T-helper 2 cell treated with Interferon-gamma antibody and Interleukin-4, amounts not matched to agents 5 μg/mL and 100 μg/mL, for 36 hours (primary cell): ENCODE data around the gene KCNAB1.
"Not testable (repeated sequence)": the region's sequence is repeated elsewhere in the genome, so short reads cannot be mapped to it uniquely, and the experiment has no call there.

Source experiments
- DNase-seq: peaks from one replicate; pipeline ENCODE4 v3.0.0; 2021; ENCODE audit warnings: low spot score
- H3K27ac Mint-ChIP-seq: one replicate; pipeline ENCODE4 v1.8.0; 2021; ENCODE audit warnings: mild to moderate bottlenecking, mixed read lengths
- H3K27me3 Mint-ChIP-seq: one replicate; pipeline ENCODE4 v1.8.0; 2021; ENCODE audit warnings: low read depth, mixed read lengths
- H3K36me3 Mint-ChIP-seq: one replicate; pipeline ENCODE4 v1.8.0; 2021; ENCODE audit warnings: low read depth, mixed read lengths
- H3K4me1 Mint-ChIP-seq: one replicate; pipeline ENCODE4 v1.8.0; 2021; ENCODE audit warnings: low read depth, mixed read lengths
- H3K4me3 Mint-ChIP-seq: one replicate; pipeline ENCODE4 v1.8.0; 2022; ENCODE audit warnings: mild to moderate bottlenecking, moderate library complexity, mixed read lengths
- H3K9me3 Mint-ChIP-seq: one replicate; pipeline ENCODE4 v1.8.0; 2021; ENCODE audit warnings: mixed read lengths

The KCNAB1 gene

DNA sequence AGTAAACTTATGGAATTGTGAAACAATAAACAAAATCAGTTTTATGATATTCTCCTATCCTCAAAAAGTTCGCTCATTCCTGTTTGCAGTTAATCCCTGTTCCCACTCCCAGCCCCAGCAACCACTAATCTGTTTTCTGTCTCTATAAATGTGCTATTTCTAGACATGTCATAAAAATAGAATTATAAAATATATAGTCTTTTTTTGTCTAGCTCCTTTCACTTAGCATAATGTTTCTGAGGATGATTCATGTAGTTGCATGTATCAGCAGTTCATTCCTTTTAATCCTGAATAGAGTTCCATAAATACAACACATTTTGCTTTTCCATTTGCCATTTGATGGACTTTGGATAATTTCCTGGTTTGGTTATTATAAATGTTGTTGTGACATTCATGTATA lies 140.0 kb downstream of the KCNAB1 start:
- H3K4me1 Mint-ChIP-seq: no peaks in the 10 kb centered on the region
- no peak for DNase-seq
- H3K27me3 Mint-ChIP-seq: peaks cover 8% of the 10 kb centered on the region
- H3K36me3 Mint-ChIP-seq: no peaks in the 10 kb centered on the region
- H3K27ac Mint-ChIP-seq: no peak overlapping the region
- no peaks in the 10 kb centered on the region for H3K9me3 Mint-ChIP-seq
- H3K4me3 Mint-ChIP-seq: no peak overlapping the region

DNA sequence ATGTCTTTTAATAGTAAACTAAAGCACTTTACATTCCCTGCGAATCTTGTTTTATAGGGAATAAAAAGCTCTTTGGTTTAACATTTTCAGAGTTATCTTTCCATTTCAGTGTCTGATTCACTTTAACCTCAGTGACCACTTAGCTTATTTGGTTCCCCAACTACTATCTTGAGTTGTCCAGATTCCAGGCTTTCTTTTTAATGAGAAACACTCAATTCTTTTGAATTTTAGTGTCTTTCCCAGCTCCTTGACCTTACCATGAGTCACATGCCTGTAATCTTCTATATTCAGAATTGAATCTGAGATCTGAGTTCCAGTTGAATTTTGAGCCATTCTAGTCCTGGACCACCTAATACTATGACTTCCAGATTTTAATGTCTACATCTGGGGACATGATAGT lies 144.4 kb downstream of the KCNAB1 start:
- Mint-ChIP-seq H3K27me3 (peaks cover 8% of the 10 kb centered on the region), H3K9me3 (no peaks in the 10 kb centered on the region), H3K4me1 (no peaks in the 10 kb centered on the region), H3K4me3 (no peak overlapping the region), H3K36me3 (no peaks in the 10 kb centered on the region), H3K27ac (no peak overlapping the region)
- DNase-seq: no peak

DNA sequence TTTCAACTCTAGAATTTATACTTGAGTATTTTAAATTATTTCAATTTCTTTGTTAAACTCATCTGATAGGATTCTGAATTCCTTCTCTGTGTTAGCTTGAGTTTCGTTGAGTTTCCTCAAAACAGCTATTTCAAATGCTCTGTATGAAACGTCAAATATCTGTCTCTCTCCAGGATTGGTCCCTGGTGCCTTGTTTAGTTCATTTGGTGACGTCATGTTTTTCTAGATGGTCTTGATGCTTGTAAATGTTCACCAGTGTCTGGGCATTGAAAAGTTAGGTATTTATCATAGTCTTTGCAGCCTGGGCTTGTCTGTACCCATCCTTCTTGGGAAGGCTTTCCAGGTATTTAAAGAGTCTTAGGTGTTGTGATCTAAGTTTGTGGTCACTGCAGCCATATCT lies 151.1 kb downstream of the KCNAB1 start:
- H3K36me3 Mint-ChIP-seq: no peaks in the 10 kb centered on the region
- no peaks in the 10 kb centered on the region for H3K4me1 Mint-ChIP-seq
- no peak overlapping the region for H3K27ac Mint-ChIP-seq
- no peak for DNase-seq
- no peaks in the 10 kb centered on the region for H3K27me3 Mint-ChIP-seq
- no peak overlapping the region for H3K4me3 Mint-ChIP-seq
- no peaks in the 10 kb centered on the region for H3K9me3 Mint-ChIP-seq

DNA sequence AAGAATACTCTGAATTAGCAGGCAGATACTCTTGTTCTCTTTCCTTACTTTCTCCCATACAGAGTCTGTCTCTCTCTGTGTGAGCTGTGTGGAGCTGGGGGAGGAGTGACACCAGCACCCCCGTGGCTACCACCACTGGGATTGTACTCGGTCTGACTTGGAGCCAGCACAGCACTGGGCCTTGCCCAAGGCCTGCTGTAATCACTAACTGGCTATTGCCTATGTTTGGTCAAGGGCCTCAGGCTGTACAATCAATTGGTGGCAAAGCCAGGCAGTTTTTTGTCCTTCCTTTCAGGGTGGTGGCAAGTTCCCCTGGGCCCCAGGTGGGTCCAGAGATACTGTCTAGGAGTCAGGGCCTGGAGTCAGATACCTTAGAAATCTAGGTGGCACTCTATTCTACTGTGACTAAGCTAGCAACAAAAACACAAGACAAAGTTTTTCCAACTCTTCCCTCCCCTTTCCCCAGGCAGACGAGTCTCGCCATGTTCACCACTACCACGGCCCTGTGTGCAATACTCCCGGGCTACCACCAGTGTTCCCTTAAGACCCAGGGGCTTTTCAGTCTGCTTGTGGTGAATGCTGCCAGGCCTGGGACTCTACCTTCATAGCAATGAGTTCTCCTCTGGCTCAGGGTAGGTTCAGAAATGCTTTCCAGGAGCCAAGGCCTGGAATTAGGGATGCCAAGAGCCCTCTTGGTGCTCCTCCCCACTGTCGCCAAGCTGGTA lies 151.8 kb downstream of the KCNAB1 start:
- no peaks in the 10 kb centered on the region for H3K9me3 Mint-ChIP-seq
- H3K4me3 Mint-ChIP-seq: no peak overlapping the region
- no peaks in the 10 kb centered on the region for H3K36me3 Mint-ChIP-seq
- H3K27ac Mint-ChIP-seq: no peak overlapping the region
- H3K27me3 Mint-ChIP-seq: no peaks in the 10 kb centered on the region
- H3K4me1 Mint-ChIP-seq: no peaks in the 10 kb centered on the region
- no peak for DNase-seq

DNA sequence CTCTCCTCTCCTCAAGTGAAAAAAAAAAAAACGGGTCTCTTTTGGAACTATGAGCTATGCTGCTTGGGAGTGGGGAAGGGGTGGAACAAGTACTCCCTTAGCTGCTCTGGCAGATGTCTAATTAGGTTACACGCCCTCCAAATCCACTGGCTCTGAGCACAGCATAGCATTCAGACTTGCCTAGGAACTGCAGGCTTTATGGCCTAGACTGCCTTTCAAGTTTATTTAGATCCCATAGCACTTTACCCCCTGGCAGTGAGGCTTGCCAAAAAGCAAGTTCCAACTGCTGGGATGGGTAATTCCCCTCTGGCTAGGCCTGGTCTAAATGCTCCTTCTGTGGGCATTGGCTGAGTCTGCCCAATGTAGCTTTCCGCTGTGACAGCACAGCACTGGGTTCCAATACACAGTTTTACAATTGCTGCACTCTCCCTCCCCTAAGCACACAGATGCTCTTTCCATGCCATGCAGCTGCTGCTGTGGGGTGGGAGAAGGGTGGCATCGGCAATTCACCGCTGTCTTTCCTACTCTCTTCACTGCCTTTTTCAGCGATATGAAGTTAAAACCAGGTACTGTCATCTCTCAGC lies 152.8 kb downstream of the KCNAB1 start:
- Mint-ChIP-seq H3K4me1 (no peaks in the 10 kb centered on the region), H3K27me3 (no peaks in the 10 kb centered on the region), H3K27ac (no peak overlapping the region), H3K4me3 (no peak overlapping the region), H3K9me3 (no peaks in the 10 kb centered on the region), H3K36me3 (no peaks in the 10 kb centered on the region)
- DNase-seq: no peak

DNA sequence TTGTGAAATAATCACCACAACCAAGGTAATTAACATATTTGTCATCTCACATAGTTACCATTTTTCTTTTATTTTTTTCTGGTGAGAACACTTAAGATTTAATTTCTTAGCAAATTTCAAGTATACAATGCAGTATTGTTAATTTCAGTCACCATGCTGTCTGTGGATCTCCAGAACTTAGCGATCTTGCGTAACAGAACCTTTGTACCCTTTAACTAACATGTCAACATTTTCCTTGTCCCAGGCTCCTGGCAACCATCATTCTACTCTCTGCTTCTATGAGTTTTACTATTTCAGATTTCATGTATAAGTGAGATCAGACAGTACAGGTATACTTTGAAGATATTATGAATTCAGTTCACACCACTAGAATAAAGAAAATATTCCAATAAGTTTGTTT lies 154.4 kb downstream of the KCNAB1 start:
- Mint-ChIP-seq H3K27me3 (no peaks in the 10 kb centered on the region), H3K4me1 (no peaks in the 10 kb centered on the region), H3K36me3 (no peaks in the 10 kb centered on the region), H3K27ac (no peak overlapping the region), H3K4me3 (no peak overlapping the region), H3K9me3 (no peaks in the 10 kb centered on the region)
- no peak for DNase-seq

DNA sequence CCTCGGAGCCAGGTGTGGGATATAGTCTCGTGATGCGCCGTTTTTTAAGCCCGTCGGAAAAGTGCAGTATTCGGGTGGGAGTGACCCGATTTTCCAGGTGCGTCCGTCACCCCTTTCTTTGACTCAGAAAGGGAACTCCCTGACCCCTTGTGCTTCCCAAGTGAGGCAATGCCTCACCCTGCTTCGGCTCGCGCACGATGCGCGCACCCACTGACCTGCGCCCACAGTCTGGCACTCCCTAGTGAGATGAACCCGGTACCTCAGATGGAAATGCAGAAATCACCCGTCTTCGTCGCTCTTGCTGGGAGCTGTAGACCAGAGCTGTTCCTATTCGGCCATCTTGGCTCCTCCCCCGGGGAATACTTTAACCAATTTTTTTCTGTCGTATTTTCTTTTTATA lies 164.3 kb downstream of the KCNAB1 start:
- H3K36me3 Mint-ChIP-seq, H3K9me3 Mint-ChIP-seq, H3K27me3 Mint-ChIP-seq, H3K4me3 Mint-ChIP-seq, DNase-seq, H3K4me1 Mint-ChIP-seq, H3K27ac Mint-ChIP-seq: not testable (repeated sequence)

DNA sequence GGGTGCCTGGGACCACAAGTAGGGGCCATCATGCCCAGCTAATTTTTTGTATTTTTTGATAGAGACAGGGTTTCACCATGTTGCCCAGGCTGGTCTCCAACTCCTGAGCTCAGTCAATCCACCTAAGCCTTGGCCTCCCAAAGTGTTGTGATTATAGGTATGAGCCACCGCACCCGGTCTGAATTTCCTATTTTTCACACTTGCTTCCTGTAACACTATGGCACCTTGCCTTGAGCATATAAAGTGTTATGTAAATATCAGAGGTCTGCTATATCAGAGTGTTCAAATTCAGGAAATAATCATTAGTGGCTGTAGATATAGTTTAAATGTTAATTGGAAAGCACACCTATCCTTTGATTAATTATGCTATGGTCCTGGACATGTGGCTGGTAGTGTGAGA lies 165.2 kb downstream of the KCNAB1 start:
- H3K9me3 Mint-ChIP-seq: no peaks in the 10 kb centered on the region
- no peaks in the 10 kb centered on the region for H3K36me3 Mint-ChIP-seq
- peaks cover 18% of the 10 kb centered on the region for H3K27me3 Mint-ChIP-seq
- no peak for DNase-seq
- no peaks in the 10 kb centered on the region for H3K4me1 Mint-ChIP-seq
- no peak overlapping the region for H3K4me3 Mint-ChIP-seq
- no peak overlapping the region for H3K27ac Mint-ChIP-seq

DNA sequence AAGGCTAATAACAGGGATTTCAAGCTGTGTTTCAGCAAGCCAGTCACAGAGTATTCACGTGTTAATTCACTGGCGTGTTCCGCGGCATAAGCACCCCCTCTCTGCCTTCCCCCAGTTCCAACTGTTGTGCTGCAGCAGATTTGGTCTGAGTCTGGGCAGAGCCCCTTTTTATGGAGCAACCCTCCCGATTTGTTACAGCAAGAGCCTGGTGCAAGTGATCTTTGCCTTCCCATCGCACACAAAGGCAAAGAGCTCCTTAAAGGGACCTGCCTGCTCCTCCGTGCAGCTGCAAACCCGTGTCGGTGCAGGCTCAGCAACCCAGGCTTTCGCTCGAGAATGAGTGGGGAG lies 170.5 kb downstream of the KCNAB1 start:
- no peak overlapping the region for H3K4me3 Mint-ChIP-seq
- H3K4me1 Mint-ChIP-seq: no peaks in the 10 kb centered on the region
- H3K27me3 Mint-ChIP-seq: peaks cover 62% of the 10 kb centered on the region
- DNase-seq: no peak
- no peaks in the 10 kb centered on the region for H3K36me3 Mint-ChIP-seq
- no peak overlapping the region for H3K27ac Mint-ChIP-seq
- H3K9me3 Mint-ChIP-seq: no peaks in the 10 kb centered on the region

DNA sequence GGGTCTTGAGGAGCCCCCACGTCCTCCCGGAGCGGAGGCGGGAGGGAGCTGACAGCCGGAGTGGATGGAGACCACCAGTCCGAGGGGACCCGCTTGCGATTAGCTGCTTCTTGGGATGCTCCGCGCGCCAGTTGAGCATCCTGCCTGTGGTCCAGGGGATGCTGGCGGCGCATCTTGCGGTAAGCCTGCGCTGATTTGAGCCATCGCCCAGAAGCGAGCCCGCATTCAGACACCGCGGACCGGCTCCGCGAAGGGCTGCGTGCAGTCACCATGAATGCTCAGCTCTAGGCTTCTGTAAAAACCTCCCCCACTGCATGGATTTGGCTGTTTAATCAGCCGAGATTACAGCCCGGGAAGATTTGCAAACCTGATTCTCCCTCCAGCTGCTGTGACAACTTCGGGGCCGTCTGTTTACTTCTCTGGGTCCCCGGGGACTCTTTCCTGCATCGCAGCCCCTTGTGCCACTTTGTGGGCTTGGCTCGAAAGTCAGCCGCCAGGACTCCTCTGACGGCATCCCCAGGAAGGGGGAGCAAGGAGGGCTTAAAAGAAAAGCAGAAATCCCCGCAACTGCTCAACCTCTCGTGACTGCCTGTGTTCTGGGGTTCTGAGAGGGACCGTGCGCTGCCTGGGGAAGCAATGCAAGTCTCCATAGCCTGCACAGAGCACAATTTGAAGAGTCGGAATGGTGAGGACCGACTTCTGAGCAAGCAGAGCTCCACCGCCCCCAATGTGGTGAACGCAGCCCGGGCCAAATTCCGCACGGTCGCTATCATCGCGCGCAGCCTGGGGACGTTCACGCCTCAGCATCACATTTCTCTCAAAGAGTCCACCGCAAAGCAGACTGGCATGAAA lies 171.1 kb downstream of the KCNAB1 start:
- no peak for DNase-seq
- Mint-ChIP-seq H3K4me1 (no peaks in the 10 kb centered on the region), H3K27ac (no peak overlapping the region), H3K36me3 (no peaks in the 10 kb centered on the region), H3K9me3 (no peaks in the 10 kb centered on the region), H3K27me3 (peaks cover 64% of the 10 kb centered on the region), H3K4me3 (no peak overlapping the region)

DNA sequence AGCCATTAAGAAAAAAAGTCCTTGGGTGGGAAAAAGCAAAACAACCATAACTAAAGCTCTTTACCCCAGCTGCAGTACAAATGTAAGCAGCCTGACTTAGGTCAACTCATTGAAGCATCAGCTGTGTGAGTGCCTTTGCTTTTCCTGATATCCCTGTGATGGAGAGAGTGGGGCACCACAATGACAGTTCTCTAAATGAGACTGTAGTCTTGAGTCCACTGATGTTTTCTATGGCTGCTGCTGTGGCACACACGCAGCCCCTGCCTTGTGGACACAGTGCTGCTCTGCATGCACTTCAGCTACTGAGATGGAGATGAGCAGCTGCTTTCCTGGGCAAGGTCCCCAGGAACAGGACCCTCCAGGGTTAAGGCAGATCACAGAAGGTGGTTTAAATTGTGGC lies 173.2 kb downstream of the KCNAB1 start:
- Mint-ChIP-seq H3K9me3 (no peaks in the 10 kb centered on the region), H3K4me1 (no peaks in the 10 kb centered on the region), H3K27me3 (peaks cover 64% of the 10 kb centered on the region), H3K4me3 (no peak overlapping the region), H3K36me3 (no peaks in the 10 kb centered on the region), H3K27ac (no peak overlapping the region)
- DNase-seq: no peak

DNA sequence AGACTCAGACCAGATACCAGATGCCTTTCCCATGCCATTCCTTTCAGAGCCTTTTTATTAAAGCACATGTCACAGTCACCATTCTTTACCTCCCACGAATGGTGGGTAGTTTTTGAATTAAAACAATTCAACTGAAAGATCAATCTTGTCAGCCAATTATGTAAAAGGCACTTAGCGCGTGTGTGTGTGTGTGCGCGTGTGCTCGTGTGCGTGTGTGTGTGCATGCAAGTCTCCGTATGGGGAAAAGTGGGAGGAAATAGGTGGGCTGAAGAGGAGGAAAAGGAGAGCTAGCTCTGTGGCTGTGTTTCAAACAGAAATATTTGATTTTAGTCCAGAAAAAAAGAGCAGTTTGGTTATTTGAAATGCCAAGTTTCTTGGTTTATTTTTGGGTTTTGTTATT lies 177.2 kb downstream of the KCNAB1 start:
- DNase-seq: no peak
- H3K4me3 Mint-ChIP-seq: no peak overlapping the region
- peaks cover 33% of the 10 kb centered on the region for H3K27me3 Mint-ChIP-seq
- H3K36me3 Mint-ChIP-seq: no peaks in the 10 kb centered on the region
- H3K4me1 Mint-ChIP-seq: no peaks in the 10 kb centered on the region
- H3K9me3 Mint-ChIP-seq: no peaks in the 10 kb centered on the region
- no peak overlapping the region for H3K27ac Mint-ChIP-seq

DNA sequence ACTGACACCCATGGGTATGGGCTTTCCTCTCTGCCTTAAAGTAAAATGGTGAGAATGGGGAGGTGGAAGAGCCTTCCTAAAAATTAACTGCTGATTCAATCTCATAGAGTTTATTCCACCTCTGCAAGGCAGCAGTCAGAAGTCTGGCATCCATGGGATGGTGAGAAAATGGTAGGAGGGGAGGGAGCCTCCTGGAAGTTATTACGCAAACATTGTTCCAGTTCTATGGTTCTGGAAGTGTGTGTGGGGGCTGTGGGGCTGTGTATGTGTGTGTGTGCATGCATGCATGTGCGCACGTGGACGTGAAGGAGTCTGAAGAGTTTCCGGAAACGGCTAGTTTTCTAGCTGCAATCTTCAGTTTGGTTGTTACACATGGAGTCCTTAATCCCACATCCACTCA lies 177.6 kb downstream of the KCNAB1 start:
- no peak for DNase-seq
- H3K27me3 Mint-ChIP-seq: peaks cover 29% of the 10 kb centered on the region
- H3K4me1 Mint-ChIP-seq: no peaks in the 10 kb centered on the region
- H3K27ac Mint-ChIP-seq: no peak overlapping the region
- no peak overlapping the region for H3K4me3 Mint-ChIP-seq
- H3K36me3 Mint-ChIP-seq: no peaks in the 10 kb centered on the region
- no peaks in the 10 kb centered on the region for H3K9me3 Mint-ChIP-seq

DNA sequence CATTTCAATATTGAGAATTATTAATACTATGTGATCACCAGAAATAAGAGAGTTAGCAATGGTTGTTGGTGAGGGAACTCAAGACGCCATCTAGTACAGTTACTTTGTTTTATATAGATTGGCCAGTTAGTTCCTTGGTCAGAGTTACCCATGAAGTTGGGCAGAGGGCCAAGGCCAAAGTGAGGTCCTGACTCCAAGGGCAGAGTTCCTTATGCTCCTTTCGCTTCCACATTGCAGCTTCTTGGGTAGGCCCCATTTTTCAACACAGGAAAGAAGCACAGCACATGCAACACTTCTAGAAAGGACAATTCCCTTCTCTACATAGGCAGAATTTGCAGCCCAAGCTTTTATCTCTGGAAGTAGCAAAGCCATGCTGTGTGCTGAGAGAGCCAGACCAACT lies 178.6 kb downstream of the KCNAB1 start:
- H3K4me3 Mint-ChIP-seq: no peak overlapping the region
- no peak for DNase-seq
- H3K27me3 Mint-ChIP-seq: peaks cover 19% of the 10 kb centered on the region
- H3K36me3 Mint-ChIP-seq: no peaks in the 10 kb centered on the region
- no peaks in the 10 kb centered on the region for H3K4me1 Mint-ChIP-seq
- no peaks in the 10 kb centered on the region for H3K9me3 Mint-ChIP-seq
- no peak overlapping the region for H3K27ac Mint-ChIP-seq
